Spleen (tissue), 11 donors: ENCODE data around the gene CDS2. TPM values are rescaled to one million over a fixed set of nuclear protein-coding genes. Genes with fewer than 3 reads are reported as not detected.
A peak's percentile ranks its signal among the peaks of the same experiment; 100 is the strongest.

Experiments used
- DNase-seq: peaks from one replicate; pipeline ENCODE4 v3.0.0-alpha.2; 2020
- H3K27ac ChIP-seq, 8 donors: fragments of 200-600 bp; sonication (generic) in 7 of 8; 1 replicate in 4 of 8; 2 replicates in 4 of 8; pipeline versions ENCODE4 v1.5.0 to v1.8.0; 2016 to 2021; ENCODE audit warnings: inconsistent platforms in 4 of 8, mild to moderate bottlenecking in 4 of 8, moderate library complexity in 1 of 8
- H3K27me3 ChIP-seq, 7 donors: fragments of 200-600 bp; sonication (generic) in 6 of 7; replicated peaks in 1 of 7; 1 replicate in 4 of 7; 2 replicates in 3 of 7; pipeline versions ENCODE4 v1.5.0 to v1.8.0; 2016 to 2021; ENCODE audit warnings: inconsistent platforms in 3 of 7, mild to moderate bottlenecking in 1 of 7
- H3K36me3 ChIP-seq, 6 donors: fragments of 200-600 bp; sonication (generic) in 5 of 6; 1 replicate in 4 of 6; 2 replicates in 2 of 6; pipeline versions ENCODE4 v1.5.0 to v1.8.0; 2016 to 2021; ENCODE audit warnings: inconsistent platforms in 2 of 6
- H3K4me1 ChIP-seq, 6 donors: fragments of 200-600 bp; sonication (generic) in 5 of 6; 1 replicate in 3 of 6; 2 replicates in 3 of 6; pipeline versions ENCODE4 v1.5.0 to v1.8.0; 2016 to 2021; ENCODE audit warnings: inconsistent platforms in 3 of 6
- H3K4me3 ChIP-seq, 8 donors: fragments of 200-600 bp; sonication (generic) in 7 of 8; 1 replicate in 4 of 8; 2 replicates in 4 of 8; pipeline versions ENCODE4 v1.5.0 to v1.8.0; 2016 to 2021; ENCODE audit warnings: inconsistent platforms in 4 of 8, mild to moderate bottlenecking in 4 of 8, moderate library complexity in 2 of 8
- H3K9me3 ChIP-seq, 8 donors: fragments of 200-600 bp; sonication (generic) in 7 of 8; 1 replicate in 4 of 8; 2 replicates in 4 of 8; pipeline versions ENCODE4 v1.5.0 to v1.8.0; 2016 to 2021; ENCODE audit warnings: inconsistent platforms in 4 of 8
- POLR2A ChIP-seq, 3 donors: fragments of 450-650 bp; IDR thresholded peaks; one replicate each; pipeline ENCODE4 v1.5.1; 2017; ENCODE audit warnings: antibody characterized with exemption in 3 of 3, mild to moderate bottlenecking in 1 of 3
- POLR2AphosphoS5 ChIP-seq, 3 donors: sonication (generic); formaldehyde crosslinking; IDR thresholded peaks; one replicate each; pipeline ENCODE4 v1.5.1; 2017; ENCODE audit warnings: antibody characterized with exemption in 3 of 3
- WGBS, 5 donors: extraction: QIAGEN DNeasy Blood & Tissue Kit in 3 of 5; methylation state at CpG; one replicate each; pipeline versions ENCODE4 v1.1.5 to v1.1.7; 2013 to 2018; 5-methylcytosine and 5-hydroxymethylcytosine counted together
- intact Hi-C: fragments of 100-400 bp; cut with DNase I; formaldehyde crosslinking; loops from one replicate; pipeline ENCODE4 v1.15.0; 2023; ENCODE audit warnings: low total_unique reads
- polyA plus RNA-seq, 3 donors: library from polyadenylated mRNA; stranded (reverse); fragments of 200-250 nt; gene quantifications; one replicate each; pipeline ENCODE4 v1.2.1, GENCODE V29; 2013
- total RNA-seq, 7 donors: library from RNA; depleted of rRNA in 3 of 7; stranded (reverse); fragments of >200 nt in 3 of 7; fragmentation: NEBNext Ultra II Directional in 4 of 7; extraction: Animal tissue kit (Norgen Biotek cat#: 25700) in 4 of 7; gene quantifications; one replicate each; pipeline versions ENCODE4 v1.1.0 to v1.2.1, GENCODE V29; 2016 to 2021
- TF ChIP-seq, protein P1 (sequence below), 11 experiments: fragments of 200-600 bp in 7 of 11; fragments of 450-650 bp in 4 of 11; sonication (generic) in 4 of 11; IDR thresholded peaks in 8 of 11; conservative IDR thresholded peaks in 3 of 11; 1 replicate in 7 of 11; 2 replicates in 4 of 11; pipeline versions ENCODE4 v1.4.0 to v1.8.0; 2016 to 2021; ENCODE audit warnings: antibody characterized with exemption in 11 of 11, inconsistent platforms in 4 of 11, mild to moderate bottlenecking in 1 of 11
- donor health status: healthy with polysubstance abuse.
- donor health status: DM: no; HTN: no; CAD: no; lungs with moderate emphysema.
- donor health status: DM: no; HTN: no; CAD: no.
- donor health status: Bipolar disorder and iron deficiency.
- donor health status: healthy.
- donor health status: DM: no; HTN: no; CAD: no.
- donor health status: DM: yes; HTN: yes; CAD: no.

Gene CDS2
- total and polyA plus RNA-seq, 10 donors = 6.9 to 61.8 (median 41.9) TPM

DNA sequence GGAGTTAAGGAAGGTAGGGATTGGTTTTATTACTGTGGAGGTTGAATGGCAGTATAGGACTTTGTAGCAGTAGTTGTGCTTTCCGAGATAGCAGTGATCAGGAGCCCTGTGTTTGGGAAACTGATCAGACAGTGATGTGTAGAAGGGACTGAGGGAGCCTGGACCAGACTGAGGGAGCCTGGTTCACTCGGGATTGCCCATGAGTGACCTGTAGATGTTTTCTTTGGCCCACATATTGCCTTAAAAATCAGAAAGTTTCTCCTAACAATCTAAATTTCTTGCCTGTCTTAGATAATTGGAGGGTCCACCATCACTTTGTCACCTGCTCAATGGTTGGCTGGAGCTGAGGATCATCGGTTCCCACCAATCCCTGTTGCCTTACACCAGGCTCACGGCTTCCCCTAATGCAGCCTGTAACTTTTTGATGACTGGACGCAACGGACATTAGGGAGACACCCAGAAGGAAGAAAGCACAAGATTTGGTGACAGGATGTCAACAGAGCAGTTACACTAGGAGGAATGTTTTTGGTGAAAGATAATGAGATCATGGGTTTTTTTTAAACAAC lies 1.1 kb downstream of the CDS2 start:
- peaks cover 16 to 65% (median 37%) of the 10 kb centered on the region in 6 donors for H3K4me1 ChIP-seq
- 19 to 30% (median 21%) methylated on average over 6 of the region's 6 CpGs for WGBS, 5 donors
- DNase-seq = no peak
- intact Hi-C loops = loop anchor here (5.0 kb wide), 1 partner anchor 64 kb away; no protein-coding TSS in a partner anchor
- no peaks in the 10 kb centered on the region for H3K27me3 ChIP-seq
- peak overlapping the region; percentile 75 to 99 (median 96) for H3K27ac ChIP-seq
- TF ChIP-seq POLR2A (IDR thresholded peaks at IDR 0.05) (no peak), POLR2AphosphoS5 (IDR thresholded peaks at IDR 0.05) (no peak)
- TF ChIP-seq, protein P1, sequence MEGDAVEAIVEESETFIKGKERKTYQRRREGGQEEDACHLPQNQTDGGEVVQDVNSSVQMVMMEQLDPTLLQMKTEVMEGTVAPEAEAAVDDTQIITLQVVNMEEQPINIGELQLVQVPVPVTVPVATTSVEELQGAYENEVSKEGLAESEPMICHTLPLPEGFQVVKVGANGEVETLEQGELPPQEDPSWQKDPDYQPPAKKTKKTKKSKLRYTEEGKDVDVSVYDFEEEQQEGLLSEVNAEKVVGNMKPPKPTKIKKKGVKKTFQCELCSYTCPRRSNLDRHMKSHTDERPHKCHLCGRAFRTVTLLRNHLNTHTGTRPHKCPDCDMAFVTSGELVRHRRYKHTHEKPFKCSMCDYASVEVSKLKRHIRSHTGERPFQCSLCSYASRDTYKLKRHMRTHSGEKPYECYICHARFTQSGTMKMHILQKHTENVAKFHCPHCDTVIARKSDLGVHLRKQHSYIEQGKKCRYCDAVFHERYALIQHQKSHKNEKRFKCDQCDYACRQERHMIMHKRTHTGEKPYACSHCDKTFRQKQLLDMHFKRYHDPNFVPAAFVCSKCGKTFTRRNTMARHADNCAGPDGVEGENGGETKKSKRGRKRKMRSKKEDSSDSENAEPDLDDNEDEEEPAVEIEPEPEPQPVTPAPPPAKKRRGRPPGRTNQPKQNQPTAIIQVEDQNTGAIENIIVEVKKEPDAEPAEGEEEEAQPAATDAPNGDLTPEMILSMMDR (IDR thresholded peaks at IDR 0.05 in 8 of 11, conservative IDR thresholded peaks at IDR 0.05 in 3 of 11) = no peak
- peaks cover 0 to 30% (median 0%) of the 10 kb centered on the region in 6 donors for H3K36me3 ChIP-seq
- peak overlapping the region; percentile 52 to 97 (median 76) for H3K4me3 ChIP-seq
- H3K9me3 ChIP-seq = no peaks in the 10 kb centered on the region

DNA sequence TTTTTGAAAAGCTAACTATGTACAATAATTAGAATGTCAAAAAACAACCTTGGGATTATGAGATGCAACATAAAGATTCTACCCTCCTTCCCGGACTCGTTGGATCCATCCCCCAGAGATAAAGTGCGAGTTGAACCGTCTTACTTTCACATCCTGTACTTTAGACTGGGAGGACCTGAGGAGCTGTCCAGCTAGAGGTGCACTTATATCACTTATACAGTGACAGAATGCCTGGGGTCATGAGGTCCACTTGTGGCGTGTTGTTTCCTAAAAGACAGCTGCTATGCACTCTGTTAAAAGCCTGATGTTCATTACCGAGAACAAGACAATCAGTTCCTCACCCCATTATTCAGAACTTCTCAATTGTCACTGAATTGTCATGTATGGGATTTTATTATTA lies 2.1 kb downstream of the CDS2 start:
- Histone ChIP-seq H3K27ac (peak overlapping the region in 5 of 8 donors; percentile 96 to 99 (median 98)), H3K4me3 (peak overlapping the region in 1 of 8 donors; percentile 97), H3K9me3 (no peaks in the 10 kb centered on the region), H3K36me3 (peaks cover 0 to 37% (median 0%) of the 10 kb centered on the region in 6 donors), H3K4me1 (peaks cover 16 to 71% (median 40%) of the 10 kb centered on the region in 6 donors), H3K27me3 (no peaks in the 10 kb centered on the region)
- TF ChIP-seq POLR2A (IDR thresholded peaks at IDR 0.05) = no peak
- TF ChIP-seq, protein P1 (IDR thresholded peaks at IDR 0.05 in 8 of 11, conservative IDR thresholded peaks at IDR 0.05 in 3 of 11) = no peak
- TF ChIP-seq POLR2AphosphoS5 (IDR thresholded peaks at IDR 0.05) = no peak
- WGBS, 5 donors = 52 to 74% (median 62%) methylated on average over 6 of the region's 6 CpGs
- intact Hi-C loops = loop anchor here (5.0 kb wide), 1 partner anchor 63 kb away; no protein-coding TSS in a partner anchor
- no peak for DNase-seq

DNA sequence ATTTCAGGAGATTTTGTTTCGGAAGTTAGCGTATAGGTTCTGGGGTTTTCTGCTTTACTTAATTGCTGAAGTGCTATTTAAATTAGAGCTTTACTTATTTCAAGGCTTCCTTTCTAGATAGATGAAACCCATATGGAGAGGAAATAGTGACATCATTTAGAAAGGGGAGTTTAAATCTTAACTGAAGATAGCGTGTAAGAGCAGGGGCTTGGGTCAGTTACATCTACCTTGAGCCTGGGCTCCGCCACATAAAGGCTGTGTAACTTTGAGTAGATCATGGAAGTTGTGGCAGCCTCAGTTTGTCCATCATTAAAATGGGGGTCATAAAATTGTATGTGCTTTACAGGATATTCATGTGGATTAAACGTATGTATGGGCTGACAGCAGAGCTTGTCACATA lies 4.7 kb downstream of the CDS2 start:
- peak overlapping the region in 2 of 8 donors; percentile 2 to 28 for H3K27ac ChIP-seq
- no peak for DNase-seq
- no peaks in the 10 kb centered on the region for H3K27me3 ChIP-seq
- TF ChIP-seq POLR2AphosphoS5 (IDR thresholded peaks at IDR 0.05) (no peak), POLR2A (IDR thresholded peaks at IDR 0.05) (no peak)
- TF ChIP-seq, protein P1 (IDR thresholded peaks at IDR 0.05 in 8 of 11, conservative IDR thresholded peaks at IDR 0.05 in 3 of 11) = no peak
- intact Hi-C loops = no loop called here
- H3K36me3 ChIP-seq = peaks cover 0 to 55% (median 2%) of the 10 kb centered on the region in 6 donors
- H3K9me3 ChIP-seq = no peaks in the 10 kb centered on the region
- WGBS, 5 donors = 68 to 81% (median 76%) methylated on average over 5 of the region's 5 CpGs
- peaks cover 9 to 84% (median 49%) of the 10 kb centered on the region in 6 donors for H3K4me1 ChIP-seq
- H3K4me3 ChIP-seq = no peak overlapping the region

DNA sequence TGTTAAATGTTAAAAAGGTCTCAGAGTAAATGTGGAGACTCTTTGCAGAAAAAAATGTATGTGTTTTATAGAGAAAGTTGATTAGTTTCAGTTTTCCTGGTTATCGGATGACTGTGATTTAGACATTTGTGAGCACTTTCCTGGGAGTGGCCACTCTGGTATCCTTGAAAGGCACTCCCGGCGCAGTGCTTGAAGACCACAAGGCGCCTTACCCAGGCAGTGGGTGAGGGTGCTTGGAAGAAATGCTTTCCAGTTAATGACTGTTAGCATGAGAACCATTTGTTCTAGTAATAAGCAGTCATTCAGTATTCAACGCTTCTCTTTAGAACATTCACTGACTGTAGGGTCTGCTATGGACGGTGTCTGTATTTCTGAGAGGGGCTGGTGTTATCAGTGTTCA lies 7.2 kb downstream of the CDS2 start:
- Histone ChIP-seq H3K4me3 (no peak overlapping the region), H3K4me1 (peaks cover 0 to 78% (median 36%) of the 10 kb centered on the region in 6 donors), H3K9me3 (no peaks in the 10 kb centered on the region), H3K36me3 (peaks cover 0 to 57% (median 2%) of the 10 kb centered on the region in 6 donors), H3K27me3 (no peaks in the 10 kb centered on the region), H3K27ac (no peak overlapping the region)
- intact Hi-C loops = no loop called here
- 81 to 92% (median 84%) methylated on average over 6 of the region's 6 CpGs for WGBS, 5 donors
- TF ChIP-seq, protein P1 (IDR thresholded peaks at IDR 0.05 in 8 of 11, conservative IDR thresholded peaks at IDR 0.05 in 3 of 11) = no peak
- TF ChIP-seq POLR2A (IDR thresholded peaks at IDR 0.05) (no peak), POLR2AphosphoS5 (IDR thresholded peaks at IDR 0.05) (no peak)
- DNase-seq = no peak
